Astrocyte (in vitro differentiated cells and primary cell): ENCODE results near the gene THRAP3.

Source experiments
- EZH2 ChIP-seq: IDR thresholded peaks from 2 replicates; pipeline ENCODE4 v1.6.1; 2012; ENCODE audit warnings: mild to moderate bottlenecking, low read length, inconsistent platforms; ENCODE audit not compliant: insufficient read depth
- TF ChIP-seq, protein P1 (sequence below): IDR thresholded peaks from 2 replicates; pipeline ENCODE4 v1.5.1; 2011; ENCODE audit warnings: low read depth, mild to moderate bottlenecking, inconsistent platforms, low read length, moderate library complexity; ENCODE audit not compliant: insufficient read depth

DNA sequence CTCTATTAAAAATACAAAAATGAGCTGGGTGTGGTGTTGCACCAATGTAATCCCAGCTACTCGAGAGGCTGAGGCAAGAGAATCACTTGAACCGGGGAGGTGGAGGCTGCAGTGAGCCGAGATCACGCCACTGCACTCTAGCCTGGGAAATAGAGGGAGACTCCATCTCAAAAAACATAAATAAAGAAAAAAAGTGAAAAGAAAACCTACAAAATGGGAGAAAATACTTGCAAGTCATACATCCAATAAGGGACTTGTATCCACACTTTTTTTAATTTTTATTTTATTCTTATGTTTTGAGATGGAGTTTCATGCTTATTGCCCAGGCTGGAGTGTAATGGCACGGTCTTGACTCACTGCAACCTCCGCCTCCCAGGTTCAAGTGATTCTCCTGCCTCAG, 52.4 kb downstream of the THRAP3 start:
- TF ChIP-seq, protein P1, sequence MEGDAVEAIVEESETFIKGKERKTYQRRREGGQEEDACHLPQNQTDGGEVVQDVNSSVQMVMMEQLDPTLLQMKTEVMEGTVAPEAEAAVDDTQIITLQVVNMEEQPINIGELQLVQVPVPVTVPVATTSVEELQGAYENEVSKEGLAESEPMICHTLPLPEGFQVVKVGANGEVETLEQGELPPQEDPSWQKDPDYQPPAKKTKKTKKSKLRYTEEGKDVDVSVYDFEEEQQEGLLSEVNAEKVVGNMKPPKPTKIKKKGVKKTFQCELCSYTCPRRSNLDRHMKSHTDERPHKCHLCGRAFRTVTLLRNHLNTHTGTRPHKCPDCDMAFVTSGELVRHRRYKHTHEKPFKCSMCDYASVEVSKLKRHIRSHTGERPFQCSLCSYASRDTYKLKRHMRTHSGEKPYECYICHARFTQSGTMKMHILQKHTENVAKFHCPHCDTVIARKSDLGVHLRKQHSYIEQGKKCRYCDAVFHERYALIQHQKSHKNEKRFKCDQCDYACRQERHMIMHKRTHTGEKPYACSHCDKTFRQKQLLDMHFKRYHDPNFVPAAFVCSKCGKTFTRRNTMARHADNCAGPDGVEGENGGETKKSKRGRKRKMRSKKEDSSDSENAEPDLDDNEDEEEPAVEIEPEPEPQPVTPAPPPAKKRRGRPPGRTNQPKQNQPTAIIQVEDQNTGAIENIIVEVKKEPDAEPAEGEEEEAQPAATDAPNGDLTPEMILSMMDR, result no peak
- TF ChIP-seq EZH2, result no peak
